GM21526 (cell line): Measurements from ENCODE around the gene MRPL48.
A peak's percentile ranks its signal among the peaks of the same experiment; 100 is the strongest.
"Not testable (repeated sequence)": the region's sequence is repeated elsewhere in the genome, so short reads cannot be mapped to it uniquely, and the experiment has no call there.

Experiments
- ATAC-seq: cut with Tn5 transposase; IDR thresholded peaks from one replicate; pipeline ENCODE4 v1.9.1; 2021; ENCODE audit warnings: moderate library complexity; ENCODE audit not compliant: unreplicated experiment, low FRiP score

The MRPL48 gene

DNA sequence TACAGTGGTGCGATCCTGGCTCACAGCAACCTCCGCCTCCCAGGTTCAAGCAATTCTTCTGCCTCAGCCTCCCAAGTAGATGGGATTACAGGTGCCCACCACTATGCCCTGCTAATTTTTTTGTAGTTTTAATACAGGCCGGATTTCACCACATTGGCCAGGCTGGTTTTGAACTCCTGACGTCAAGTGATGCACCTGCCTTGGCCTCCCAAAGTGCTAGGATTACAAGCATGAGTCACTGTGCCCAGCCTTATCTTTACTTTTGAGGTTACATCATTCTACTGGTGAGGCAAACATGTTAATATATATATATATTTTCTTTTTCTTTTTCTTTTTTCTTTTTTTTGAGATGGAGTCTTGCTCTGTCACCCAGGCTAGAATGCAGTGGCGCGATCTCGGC lies 16.9 kb upstream of the MRPL48 start:
- not testable (repeated sequence) for ATAC-seq

DNA sequence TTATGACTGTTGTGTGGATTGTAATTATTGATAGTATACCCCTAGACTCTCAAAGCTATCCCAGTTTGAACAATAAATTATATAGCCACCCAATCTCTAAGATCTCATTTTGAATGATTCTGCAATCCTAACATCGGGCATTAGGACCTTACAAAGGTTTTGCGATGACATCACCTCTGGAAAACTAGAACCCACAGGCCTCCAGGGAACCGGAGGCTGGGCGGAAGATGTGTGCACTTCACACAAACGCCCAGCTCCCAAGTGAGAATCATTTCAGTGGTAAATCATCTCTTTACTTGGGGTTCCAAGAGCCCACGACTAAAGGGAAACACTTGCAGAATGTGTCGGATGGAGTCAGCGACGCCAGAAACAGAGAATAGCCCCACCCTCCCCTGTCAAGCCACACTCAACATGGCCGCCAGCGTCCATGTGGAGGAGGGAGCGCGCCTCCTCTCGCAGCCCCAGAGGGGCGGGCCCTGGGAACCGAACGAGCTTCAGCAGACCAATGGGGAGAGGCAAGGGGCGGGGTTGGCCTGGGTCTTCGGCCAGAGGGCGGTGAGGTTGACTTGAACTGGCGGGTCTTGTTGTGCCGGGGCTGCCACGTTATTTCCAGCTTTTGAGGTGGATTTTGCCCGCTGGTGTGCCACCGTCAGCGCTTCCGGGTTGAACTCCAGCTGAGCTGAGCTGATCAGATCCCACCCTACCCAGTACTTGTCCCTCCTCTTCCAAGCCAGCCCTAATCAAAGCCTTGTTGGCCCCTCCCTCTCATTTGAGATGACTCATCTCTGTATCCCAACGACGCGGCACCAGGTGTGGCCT lies 8.4 kb upstream of the MRPL48 start:
- peak; percentile 98 for ATAC-seq

DNA sequence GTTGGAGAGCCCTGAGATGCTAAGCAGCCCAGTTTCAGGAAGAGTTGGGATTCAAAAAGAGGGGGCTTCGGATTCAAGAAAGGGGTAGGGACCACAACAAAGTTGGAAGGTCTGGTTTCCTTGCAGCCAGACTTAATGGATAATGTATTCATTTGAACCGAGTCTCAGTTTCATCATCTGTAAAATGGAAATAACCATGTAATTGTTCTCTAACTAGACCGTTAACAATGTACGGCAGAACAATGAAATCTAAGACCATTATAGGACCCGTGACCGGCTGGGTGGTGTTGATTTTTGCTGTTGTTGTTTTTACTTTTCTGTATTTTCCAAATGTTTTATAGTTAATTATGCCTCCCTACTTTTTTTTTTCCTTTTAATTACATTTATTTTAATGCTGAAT lies 6.4 kb upstream of the MRPL48 start:
- no peak for ATAC-seq

DNA sequence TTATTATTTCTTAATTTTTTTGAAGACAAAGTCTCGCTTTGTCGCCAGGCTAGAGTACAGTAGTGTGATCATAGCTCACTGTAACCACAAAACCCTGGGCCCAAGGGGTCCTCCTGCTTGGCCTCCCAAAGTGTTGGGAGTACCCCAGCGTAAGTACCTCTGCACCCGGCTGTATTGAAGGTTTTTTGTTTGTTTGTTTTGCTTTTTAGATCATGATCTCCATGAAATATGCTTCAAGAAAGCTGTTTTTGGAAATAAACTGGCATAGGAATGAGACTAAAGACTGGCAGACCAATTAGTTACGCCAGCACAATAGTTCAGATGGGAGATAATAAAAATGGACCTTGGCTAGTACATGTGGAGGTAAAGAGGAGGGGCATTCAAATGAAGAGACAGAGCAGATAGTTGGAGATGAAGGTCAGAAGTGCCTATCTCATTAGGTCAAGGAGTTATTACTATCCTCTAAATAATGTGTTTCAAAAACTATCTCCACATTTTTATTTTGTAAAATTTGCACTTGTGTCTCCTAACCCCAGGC lies 4.1 kb upstream of the MRPL48 start:
- ATAC-seq = no peak

DNA sequence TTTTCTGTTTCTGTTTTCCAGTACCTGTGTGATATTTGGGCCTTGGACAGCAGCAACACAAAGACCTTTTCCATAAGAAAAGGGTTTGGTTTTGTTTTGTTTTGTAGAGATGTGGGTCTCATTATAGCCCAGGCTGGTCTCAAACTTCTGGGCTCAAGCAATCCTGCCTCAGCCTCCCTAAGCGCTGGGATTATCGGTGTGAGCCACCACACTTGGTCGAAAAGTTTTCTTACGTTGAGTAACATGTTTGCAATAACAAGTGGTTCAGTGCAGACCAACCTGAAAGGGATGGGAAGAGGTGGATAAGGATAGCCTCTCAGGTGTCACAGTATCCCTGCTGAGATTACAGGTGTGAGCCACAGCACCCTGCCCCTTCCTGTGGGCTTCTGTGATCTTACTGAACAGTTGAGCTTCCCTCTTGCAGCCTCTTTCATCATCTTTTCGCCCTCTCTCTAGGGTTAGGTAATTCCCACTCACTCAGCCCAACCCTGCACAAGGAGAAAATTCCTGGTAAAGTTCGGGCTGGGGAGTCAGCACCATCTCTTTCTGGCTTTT lies 3.5 kb upstream of the MRPL48 start:
- ATAC-seq = no peak

DNA sequence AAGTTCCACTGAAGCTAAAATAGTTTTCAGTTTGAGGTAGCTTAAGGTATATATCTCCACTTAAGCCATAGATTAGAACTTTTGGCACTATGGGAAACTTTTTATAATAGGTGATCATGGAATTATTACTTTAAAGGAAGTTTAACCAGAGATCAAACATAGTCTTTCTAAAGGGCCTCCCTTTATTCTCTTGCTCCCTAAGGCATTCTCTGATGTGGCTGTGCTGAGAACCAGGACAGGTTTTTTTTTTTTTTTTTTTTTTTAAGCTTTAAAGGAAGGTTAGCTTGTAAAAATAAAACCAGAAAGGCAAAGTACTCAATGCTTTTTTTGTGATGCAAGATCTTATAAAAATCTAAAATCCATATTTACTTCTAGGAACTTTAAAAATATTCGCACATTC lies 2.9 kb upstream of the MRPL48 start:
- ATAC-seq = no peak

DNA sequence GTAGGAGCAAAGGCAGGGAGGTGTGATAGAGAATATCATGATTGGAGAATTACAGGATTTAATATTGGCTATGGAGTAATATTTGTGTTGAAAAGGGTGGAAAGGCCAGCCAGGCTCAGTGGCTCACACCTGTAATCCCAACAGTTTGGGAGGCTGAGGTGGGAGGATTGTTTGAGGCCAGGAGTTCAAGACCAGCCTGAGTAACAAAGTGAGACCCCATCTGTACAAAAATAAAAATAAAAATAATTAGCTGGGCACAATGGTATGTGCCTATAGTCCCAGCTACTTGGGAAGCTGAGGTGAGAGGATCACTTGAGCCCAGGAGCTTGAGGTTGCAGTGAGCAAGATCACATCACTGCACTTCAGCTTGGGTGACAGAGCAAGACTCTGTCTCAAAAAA lies 2.2 kb upstream of the MRPL48 start:
- ATAC-seq = not testable (repeated sequence)

DNA sequence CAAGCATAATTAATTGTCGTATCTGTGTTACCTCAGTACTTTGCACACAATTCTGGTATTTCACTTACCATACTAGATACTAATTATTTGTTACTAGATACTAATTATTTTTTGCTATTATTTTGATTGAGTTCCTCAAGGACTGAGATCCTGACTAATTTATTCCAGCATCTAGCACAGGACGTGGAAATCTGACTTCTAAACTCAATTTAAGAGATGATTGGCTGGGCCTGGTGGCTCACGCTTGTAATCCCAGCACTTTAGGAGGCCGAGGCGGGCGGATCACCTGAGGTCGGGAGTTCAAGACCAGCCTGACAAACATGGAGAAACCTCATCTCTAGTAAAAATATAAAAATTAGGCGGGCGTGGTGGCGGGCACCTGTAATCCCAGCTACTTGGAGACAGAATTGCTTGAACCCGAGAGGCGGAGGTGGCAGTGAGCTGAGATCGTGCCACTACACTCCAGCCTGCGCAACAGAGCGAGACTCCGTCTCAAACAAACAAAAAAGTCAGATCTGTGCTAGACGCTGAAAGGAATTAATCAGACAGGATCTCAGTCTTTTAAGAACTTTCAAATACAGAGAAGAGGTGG lies 527 bp upstream of the MRPL48 start:
- ATAC-seq = no peak

DNA sequence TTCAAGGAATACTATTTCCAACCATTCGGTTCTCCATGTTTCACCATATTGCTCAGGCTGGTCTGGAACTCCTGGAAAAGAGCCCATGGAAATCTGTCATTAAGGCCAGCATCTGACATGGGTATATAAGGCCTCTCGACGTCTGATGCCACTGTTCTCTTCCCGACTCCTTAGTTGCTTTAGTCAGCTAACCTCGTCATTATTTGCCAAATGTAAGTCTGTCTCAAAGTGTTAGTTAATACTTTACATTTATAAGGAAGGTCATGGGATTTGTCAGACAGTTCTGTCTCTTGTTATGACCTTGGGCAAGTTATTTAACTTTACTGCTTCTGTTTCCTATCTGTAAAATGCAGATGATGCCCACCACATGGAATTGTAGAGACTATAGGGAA lies 1.6 kb downstream of the MRPL48 start:
- ATAC-seq = no peak

DNA sequence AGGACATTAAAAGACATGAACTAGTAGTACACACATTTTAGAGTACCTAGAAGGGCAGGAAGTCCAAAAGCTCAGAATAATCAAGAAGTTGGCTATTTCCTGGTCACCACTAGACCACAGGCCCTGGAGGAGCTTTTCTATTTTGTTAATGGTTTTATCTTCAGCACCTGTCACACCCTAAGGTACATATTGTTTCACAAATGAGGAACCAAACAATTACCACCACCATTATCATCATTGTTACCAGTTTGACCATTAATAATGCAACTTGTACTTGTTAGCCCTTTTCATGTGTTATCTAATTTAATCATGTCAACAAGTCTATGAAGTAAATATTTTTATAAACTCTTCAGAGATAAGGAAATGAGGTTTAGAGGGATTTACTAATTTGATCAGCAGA lies 4.9 kb downstream of the MRPL48 start:
- no peak for ATAC-seq

DNA sequence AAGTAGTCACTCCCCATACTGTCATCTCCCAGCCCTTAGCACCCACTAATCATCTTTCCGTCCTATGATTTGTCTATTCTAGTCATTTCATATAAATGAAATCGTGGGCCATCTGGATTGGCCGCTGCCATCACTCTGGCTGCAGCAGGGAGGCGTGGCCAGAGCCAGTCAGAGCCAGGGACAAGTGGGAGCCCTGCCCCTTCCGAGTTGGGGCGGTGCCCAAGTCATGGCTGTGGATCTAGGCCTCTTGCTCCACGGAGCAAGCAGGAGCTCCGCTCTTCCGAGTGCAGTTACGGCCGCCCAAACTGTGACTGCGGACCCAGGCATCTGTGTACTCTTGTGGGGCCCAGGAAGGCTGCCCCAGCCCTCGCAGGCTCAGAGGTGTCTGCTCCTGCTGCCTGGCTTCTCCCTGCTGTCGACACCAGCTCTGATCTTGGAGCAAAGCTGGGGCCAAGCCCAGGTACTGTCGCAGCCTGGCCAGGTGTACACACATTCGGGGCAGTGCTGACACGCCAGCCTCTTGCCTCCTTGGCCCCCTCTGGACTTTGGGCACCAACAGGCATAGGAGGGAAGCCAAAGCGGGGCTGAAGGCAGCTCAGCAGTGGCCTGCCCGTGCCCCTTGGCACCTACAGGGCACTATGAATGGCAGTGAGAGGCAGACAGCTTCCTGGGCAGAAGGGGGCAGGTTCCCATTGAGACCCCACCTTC lies 8.4 kb downstream of the MRPL48 start:
- no peak for ATAC-seq

DNA sequence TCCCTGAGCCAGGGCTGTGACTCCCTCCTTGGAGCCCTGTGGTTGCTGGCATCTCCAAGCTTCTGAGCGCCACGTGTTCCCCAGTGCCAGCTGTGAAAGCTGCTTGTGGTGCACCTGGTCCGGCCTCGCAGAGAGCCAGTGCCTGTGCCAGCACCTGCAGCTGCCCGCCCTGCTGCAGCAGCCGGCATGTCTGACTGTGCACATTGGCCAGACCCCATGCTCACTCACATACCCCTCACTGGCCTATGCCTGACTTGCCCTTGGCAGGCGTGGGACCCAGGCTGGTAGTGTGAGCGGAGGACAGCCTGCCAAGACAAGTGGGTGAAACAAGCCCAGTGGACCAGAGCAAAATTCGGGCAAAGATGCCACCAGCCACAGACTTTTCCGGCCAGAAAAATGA lies 9.8 kb downstream of the MRPL48 start:
- no peak for ATAC-seq

DNA sequence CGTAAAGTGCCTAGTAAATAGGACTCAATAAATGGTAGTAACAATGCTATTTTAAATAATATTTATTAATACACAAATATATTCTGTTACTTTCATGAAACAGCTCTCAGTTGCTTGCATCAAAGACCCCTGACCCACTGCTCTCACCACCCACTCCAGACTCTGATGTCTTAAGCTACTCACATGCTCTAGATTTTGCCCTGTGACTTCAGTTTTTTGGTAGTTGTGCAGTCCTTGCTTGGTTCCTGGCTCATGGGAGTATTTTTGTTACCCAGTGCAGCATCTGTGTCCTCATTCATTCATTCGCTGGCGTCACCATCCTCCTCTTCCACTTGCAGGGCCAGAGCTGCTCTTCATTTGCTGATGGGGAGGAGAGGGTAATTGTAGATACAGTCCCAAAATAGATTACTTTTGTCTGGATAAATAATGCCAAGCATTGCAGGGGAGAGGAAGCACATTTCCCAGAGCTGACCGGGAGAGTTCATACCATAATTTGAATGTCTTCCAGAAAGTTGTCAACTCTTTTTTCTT lies 12.7 kb downstream of the MRPL48 start:
- ATAC-seq = no peak

DNA sequence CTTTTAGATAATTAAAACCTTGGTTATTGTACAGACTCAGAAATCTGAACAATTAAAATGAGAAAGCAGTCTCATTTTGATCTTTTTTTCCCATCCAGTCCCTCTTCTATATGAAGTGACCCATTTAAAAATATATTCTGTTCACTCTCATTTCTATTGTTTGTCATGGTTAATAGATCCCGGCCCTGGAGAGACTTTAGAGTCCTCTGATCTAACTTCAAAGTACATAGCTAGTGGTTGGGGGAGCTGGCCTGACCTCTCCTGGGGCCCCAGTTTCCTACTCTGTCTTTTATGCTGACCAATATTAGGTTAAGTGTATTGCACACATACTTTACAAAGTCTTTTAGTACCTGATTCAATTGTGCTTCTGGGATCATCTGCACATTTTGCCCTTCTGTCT lies 13.5 kb downstream of the MRPL48 start:
- ATAC-seq = no peak

DNA sequence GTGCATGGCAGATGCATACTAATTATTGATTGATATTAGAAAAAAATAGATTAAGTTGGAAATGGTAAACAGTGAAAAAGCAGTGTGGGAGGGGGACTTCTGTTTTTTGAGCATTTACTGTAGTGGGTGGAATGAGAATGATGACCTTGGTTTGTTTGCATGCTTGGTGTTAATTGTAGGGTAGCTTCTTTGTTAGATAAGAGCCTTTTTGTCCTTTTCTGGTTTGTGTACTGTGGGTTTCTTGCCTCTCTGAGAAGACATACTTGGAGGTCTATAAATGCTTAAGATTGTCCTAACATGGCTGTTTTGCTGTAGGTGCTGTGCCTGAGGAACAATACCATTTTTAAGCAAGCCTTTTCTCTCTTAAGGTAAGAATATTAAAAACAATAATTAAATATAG lies 17.0 kb downstream of the MRPL48 start:
- ATAC-seq = no peak

DNA sequence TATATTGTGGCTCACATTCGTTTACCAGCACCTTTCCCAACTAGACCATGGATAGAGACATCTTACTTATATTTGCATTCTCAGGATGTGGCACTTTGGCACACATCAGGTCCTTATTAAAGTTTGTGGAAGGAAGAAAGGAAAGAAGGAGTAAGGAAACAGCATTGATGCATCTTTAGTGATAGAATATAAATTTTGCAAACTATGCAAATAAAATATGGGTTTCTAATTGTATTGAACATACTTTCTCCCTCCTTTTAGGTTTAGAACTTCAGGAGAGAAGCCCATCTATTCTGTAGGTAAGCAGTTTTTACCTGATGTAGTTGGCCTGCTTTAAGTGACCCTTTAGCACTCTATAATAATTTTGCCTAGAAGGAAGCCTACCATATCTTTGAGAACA lies 20.4 kb downstream of the MRPL48 start:
- no peak for ATAC-seq

DNA sequence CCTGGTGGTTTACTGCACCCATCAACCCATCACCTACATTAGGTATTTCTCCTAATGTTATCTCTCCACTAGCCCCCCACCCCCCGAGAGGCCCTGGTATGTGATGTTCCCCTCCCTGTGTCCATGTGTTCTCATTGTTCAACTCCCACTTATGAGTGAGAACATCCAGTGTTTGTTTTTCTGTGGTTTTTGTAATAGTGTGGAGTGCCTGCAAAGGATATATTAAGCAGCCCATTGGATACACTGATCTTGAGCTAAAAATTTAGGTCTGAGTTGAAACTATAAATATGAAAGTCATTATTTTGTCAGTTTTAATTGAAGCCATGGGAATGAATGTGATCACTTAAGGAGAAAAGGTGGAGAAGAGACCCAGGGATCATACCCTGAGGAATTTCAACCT lies 23.0 kb downstream of the MRPL48 start:
- no peak for ATAC-seq

DNA sequence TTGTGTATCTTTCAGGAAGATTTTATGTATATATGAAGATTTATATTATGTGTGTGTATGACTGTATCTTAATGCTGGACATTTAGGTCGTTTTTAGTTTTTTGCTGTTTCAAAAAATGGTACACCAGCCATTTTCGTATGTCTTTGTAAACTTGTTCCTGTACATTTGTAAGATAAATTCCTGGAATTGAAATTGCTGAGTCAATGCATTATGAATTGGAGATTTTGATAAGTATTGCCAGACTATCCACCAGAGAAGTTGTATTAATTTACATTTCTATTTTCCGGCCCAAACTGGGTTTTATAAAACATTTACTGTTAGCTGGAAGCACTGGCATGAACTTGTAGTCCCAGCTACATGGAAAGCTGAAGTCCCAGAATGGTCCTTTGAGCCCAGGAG lies 24.6 kb downstream of the MRPL48 start:
- ATAC-seq = no peak

DNA sequence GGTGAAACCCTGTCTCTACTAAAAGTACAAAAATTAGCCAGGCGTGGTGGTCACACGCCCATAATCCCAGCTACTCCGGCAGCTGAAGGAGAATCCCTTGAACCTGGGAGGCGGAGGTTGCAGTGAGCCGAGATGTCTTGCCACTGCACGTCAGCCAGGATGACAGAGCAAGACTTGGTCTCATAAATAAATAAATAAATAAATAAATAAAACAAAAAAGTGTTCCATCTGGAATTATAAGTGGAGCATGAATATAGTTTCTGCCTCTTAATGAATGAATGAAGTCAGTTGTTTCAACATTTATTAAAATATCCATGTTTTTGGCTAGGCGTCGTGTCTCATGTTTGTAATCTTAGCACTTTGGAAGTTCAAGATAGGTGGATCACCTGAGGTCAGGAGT lies 27.1 kb downstream of the MRPL48 start:
- no peak for ATAC-seq

DNA sequence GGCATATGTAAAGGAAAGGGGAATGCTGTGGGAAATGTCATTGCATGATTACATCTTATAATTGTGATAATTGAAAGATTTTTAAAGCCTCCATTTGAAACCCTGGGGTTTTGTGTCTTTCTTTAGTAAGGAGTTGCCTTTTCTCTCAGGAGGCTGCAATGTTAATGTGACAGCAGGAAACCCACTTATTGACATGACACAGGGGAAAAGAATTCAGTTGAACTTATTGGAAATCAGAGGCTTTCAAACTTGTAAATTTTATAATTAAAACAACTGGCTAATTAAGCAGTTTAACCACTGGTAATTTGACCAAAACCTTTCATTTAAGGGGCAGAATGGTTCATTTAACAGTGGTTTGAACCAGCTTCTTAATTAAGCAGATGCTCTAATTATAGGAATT lies 31.2 kb downstream of the MRPL48 start:
- ATAC-seq = no peak

DNA sequence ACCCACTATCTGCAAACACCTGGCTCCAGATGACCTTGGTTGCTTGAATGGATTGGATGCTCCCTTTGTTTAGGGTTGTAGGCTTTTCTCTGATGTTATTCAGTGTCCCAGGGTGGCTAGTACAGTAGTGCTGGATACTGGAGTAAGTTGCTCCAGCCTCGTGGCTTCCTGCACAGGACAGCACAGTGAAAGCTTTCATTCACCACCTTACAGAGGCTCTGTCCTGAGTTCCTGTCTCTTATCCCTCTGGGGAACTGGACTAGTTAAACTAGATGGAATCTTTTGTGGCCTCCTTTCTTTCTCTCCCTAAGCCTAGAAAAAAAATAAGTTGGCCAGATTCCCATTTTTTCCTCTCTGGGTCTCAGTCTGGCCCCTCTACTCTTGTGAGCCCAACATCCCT lies 42.6 kb downstream of the MRPL48 start:
- no peak for ATAC-seq
